ENCODE data around the gene SGTA. TPM values are rescaled to one million over a fixed set of nuclear protein-coding genes. Genes with fewer than 3 reads are reported as not detected.

Gene SGTA
- total and polyA plus RNA-seq, 2 of the 8 experiments (the other 6 are each of a cell fraction or from before 2014, with no cell fraction given): 86.8 to 130 TPM

DNA sequence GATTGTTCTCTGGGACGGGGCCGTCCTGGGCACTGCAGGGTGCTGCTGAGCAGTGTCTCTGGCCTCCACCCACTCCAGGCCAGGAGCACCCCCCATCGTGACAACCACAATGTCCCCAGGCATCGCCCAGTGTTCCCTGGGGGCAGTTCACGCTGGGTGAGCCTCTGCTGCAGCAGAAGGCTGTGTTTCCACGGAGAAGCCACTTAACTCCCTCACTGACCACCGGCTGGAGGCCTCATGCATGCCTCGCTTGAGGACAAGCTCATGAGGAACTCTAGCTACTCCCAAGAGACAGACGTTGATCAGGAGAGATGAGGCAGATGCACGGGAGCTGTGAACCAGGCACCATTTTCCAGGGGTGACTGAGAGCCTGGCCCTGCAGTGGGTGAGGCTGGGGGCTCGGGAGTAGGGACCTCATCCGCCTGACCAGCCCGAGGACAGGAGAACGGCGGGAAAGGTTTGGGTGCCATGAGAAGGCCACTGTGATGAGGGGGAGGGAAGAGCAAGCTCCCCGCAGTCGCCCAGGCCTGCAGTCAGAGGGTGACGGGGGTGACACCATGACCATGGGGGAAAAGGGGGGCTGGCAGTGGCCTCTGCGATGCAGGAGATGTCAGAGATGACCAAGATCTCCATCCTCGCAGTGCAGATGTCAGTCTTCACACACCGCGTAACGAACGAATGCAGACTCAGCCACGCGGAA, 48.3 kb downstream of the SGTA start:
- Histone ChIP-seq H3K4me1 (replicated peaks in 1 of 4; ENCODE audit: control insufficient read depth in 3 of 4, insufficient read depth in 4 of 4, low read length in 3 of 4) (no peaks in the 10 kb centered on the region), H3K27me3 (replicated peaks in 1 of 4; ENCODE audit: control insufficient read depth in 3 of 4, extremely low read depth in 1 of 4, insufficient read depth in 3 of 4, low read length in 3 of 4) (no peaks in the 10 kb centered on the region), H2BK15ac (ENCODE audit: low read length) (no peak overlapping the region), H4K8ac (ENCODE audit: extremely low read depth, insufficient read depth, low read length) (no peak overlapping the region; the same call in 1 of the 2 replicates), H3K79me2 (ENCODE audit: control insufficient read depth in 1 of 2, insufficient read depth in 2 of 2, low read length in 2 of 2) (peaks cover 0 to 2% of the 10 kb centered on the region in 2 experiments; a peak in 1 of 4 replicates), H2AFZ (ENCODE audit: low read length) (no peak overlapping the region), H2BK5ac (ENCODE audit: low read depth, low read length) (peak overlapping the region; percentile 13; the same call in 1 of the 2 replicates), H2BK12ac (ENCODE audit: low read depth, low read length) (no peak overlapping the region), H2BK120ac (replicated peaks; ENCODE audit: low read depth, low read length) (no peak overlapping the region), H3K4me2 (ENCODE audit: insufficient read depth in 1 of 2, low read depth in 2 of 2, low read length in 2 of 2) (no peak overlapping the region), H3K4me3 (ENCODE audit: extremely low read depth in 1 of 4, insufficient read depth in 2 of 4, low read depth in 3 of 4, low read length in 4 of 4) (no peak overlapping the region), H3K23me2 (ENCODE audit: low read depth, low read length) (0 out of 2 replicates have a peak, but pooled peaks cover 5% of the 10 kb centered on the region), H4K5ac (ENCODE audit: insufficient read length, low read depth, low read length) (no peak overlapping the region), H4K91ac (replicated peaks; ENCODE audit: insufficient read length, low read length) (no peak overlapping the region), H3K36me3 (ENCODE audit: control insufficient read depth in 2 of 4, insufficient read depth in 4 of 4, low read length in 3 of 4) (peaks cover 3 to 30% (median 8%) of the 10 kb centered on the region in 4 experiments; a peak in 6 of 8 replicates), H3K4ac (replicated peaks; ENCODE audit: insufficient read length, low read depth, low read length) (no peak overlapping the region), H3K9me3 (ENCODE audit: insufficient read depth in 2 of 2, low read depth in 1 of 2, low read length in 1 of 2) (no peaks in the 10 kb centered on the region), H3K18ac (ENCODE audit: extremely low read depth, low read length) (no peak overlapping the region), H3K9ac (replicated peaks in 1 of 4; ENCODE audit: extremely low read depth in 1 of 4, low read depth in 3 of 4, low read length in 3 of 4) (no peak overlapping the region), H3K27ac (ENCODE audit: low read depth, low read length) (no peak overlapping the region), H3K56ac (replicated peaks; ENCODE audit: insufficient read length, low read depth, low read length) (no peak overlapping the region), H4K20me1 (replicated peaks in 1 of 2; ENCODE audit: control insufficient read depth in 1 of 2, insufficient read depth in 2 of 2, low read length in 2 of 2) (peaks cover 4 to 27% of the 10 kb centered on the region in 2 experiments), H3K23ac (ENCODE audit: insufficient read length) (no peak overlapping the region), H2BK20ac (ENCODE audit: low read length) (no peak overlapping the region), H3K14ac (ENCODE audit: insufficient read length) (no peak overlapping the region), H2AK5ac (ENCODE audit: low read depth, low read length) (no peak overlapping the region), H3K79me1 (ENCODE audit: low read depth, low read length) (no peaks in the 10 kb centered on the region)
- no peak for DNase-seq (ENCODE audit: low read depth in 1 of 2, low spot score in 2 of 2)
- TF ChIP-seq KDM1A (IDR thresholded peaks at IDR 0.05; ENCODE audit: borderline replicate concordance, low read length) (no peak), SIN3A (conservative IDR thresholded peaks at IDR 0.05 in 1 of 2, IDR thresholded peaks at IDR 0.05 in 1 of 2; ENCODE audit: low read depth in 1 of 2, low read length in 2 of 2) (no peak), ASH2L (IDR thresholded peaks at IDR 0.05; ENCODE audit: low read length) (no peak), PHF8 (conservative IDR thresholded peaks at IDR 0.05; ENCODE audit: low read depth, low read length) (no peak), BCL11A (IDR thresholded peaks at IDR 0.05; ENCODE audit: low read depth in 2 of 2, low read length in 2 of 2) (no peak), CHD2 (IDR thresholded peaks at IDR 0.05; ENCODE audit: low read length) (no peak), SUZ12 (IDR thresholded peaks at IDR 0.05; ENCODE audit: low read length) (no peak), SIX5 (IDR thresholded peaks at IDR 0.05; ENCODE audit: low read depth, low read length) (no peak), GTF2F1 (IDR thresholded peaks at IDR 0.05; ENCODE audit: borderline replicate concordance, low read depth, low read length) (no peak), CBX5 (IDR thresholded peaks at IDR 0.05; ENCODE audit: low read depth, low read length) (no peak), YY1 (IDR thresholded peaks at IDR 0.05; ENCODE audit: low read depth, low read length) (no peak), MAFK (IDR thresholded peaks at IDR 0.05; ENCODE audit: low read depth, low read length) (no peak)
- WGBS, 2 experiments (ENCODE audit: extremely low coverage in 1 of 2, insufficient coverage in 1 of 2, insufficient read length in 1 of 2, insufficient replicate concordance in 2 of 2, low coverage in 1 of 2, low lambda C conversion rate in 2 of 2, missing lambda C conversion rate in 1 of 2): 88% methylated on average over 23 of the region's 26 CpGs; no CpG with 5 or more reads in 1 of the 2 experiments
- ChIA-PET CTCF (ENCODE audit: partially characterized antibody) (interaction anchor here (0.7 to 4.3 kb wide), 4 partner anchors 11 to 153 kb away, joined by 3 to 16 read pairs (median 3); no protein-coding TSS in a partner anchor), POLR2A (ENCODE audit: partially characterized antibody) (interaction anchor here (1.5 to 2.2 kb wide), 2 partner anchors 12 to 15 kb away, joined by 3 to 5 read pairs; no protein-coding TSS in a partner anchor)
- no peak for FAIRE-seq

All from H1 (cell line).